HEK293 (cell line): Measurements from ENCODE around the gene WHRN.

ENCODE experiments used
- SETDB1 ChIP-seq: IDR thresholded peaks from one replicate; pipeline ENCODE4 v1.6.1; 2017; ENCODE audit warnings: mild to moderate bottlenecking, low read length, moderate library complexity, mixed read lengths; ENCODE audit not compliant: insufficient read length
- ZBTB6 ChIP-seq: fragments of 450-650 bp; formaldehyde crosslinking; IDR thresholded peaks from 2 replicates; pipeline ENCODE4 v1.5.1; 2017; ENCODE audit warnings: missing biosample characterization, missing genetic modification characterization
- ZNF138 ChIP-seq: fragments of 450-650 bp; formaldehyde crosslinking; IDR thresholded peaks from 2 replicates; pipeline ENCODE4 v1.5.1; 2016; ENCODE audit warnings: missing biosample characterization, missing genetic modification characterization, borderline replicate concordance
- ZNF266 ChIP-seq: fragments of 450-650 bp; formaldehyde crosslinking; IDR thresholded peaks from 2 replicates; pipeline ENCODE4 v1.5.1; 2016; ENCODE audit warnings: missing biosample characterization, missing genetic modification characterization, low read depth
- ZNF530 ChIP-seq: fragments of 450-650 bp; formaldehyde crosslinking; IDR thresholded peaks from 2 replicates; pipeline ENCODE4 v1.5.1; 2016; ENCODE audit warnings: low read depth, missing biosample characterization, missing genetic modification characterization
- ZNF585B ChIP-seq: fragments of 450-650 bp; formaldehyde crosslinking; IDR thresholded peaks from 2 replicates; pipeline ENCODE4 v1.5.1; 2016; ENCODE audit warnings: missing biosample characterization, missing genetic modification characterization
- TF ChIP-seq, protein P1 (sequence below): fragments of 450-650 bp; formaldehyde crosslinking; IDR thresholded peaks from 2 replicates; pipeline ENCODE4 v1.5.1; 2016; ENCODE audit warnings: missing biosample characterization, missing genetic modification characterization

- no peak for TF ChIP-seq SETDB1
- no peak for TF ChIP-seq ZNF530 (tag by site-specific recombination)
- TF ChIP-seq, protein P1, sequence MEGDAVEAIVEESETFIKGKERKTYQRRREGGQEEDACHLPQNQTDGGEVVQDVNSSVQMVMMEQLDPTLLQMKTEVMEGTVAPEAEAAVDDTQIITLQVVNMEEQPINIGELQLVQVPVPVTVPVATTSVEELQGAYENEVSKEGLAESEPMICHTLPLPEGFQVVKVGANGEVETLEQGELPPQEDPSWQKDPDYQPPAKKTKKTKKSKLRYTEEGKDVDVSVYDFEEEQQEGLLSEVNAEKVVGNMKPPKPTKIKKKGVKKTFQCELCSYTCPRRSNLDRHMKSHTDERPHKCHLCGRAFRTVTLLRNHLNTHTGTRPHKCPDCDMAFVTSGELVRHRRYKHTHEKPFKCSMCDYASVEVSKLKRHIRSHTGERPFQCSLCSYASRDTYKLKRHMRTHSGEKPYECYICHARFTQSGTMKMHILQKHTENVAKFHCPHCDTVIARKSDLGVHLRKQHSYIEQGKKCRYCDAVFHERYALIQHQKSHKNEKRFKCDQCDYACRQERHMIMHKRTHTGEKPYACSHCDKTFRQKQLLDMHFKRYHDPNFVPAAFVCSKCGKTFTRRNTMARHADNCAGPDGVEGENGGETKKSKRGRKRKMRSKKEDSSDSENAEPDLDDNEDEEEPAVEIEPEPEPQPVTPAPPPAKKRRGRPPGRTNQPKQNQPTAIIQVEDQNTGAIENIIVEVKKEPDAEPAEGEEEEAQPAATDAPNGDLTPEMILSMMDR: no peak
- TF ChIP-seq ZNF138 (tag by site-specific recombination): no peak
- TF ChIP-seq ZNF585B (tag by site-specific recombination): no peak
- no peak for TF ChIP-seq ZBTB6
- no peak for TF ChIP-seq ZNF266 (tag by site-specific recombination)
Observed at GRCh38 chr9:114526807-114527206, 21.5 kb upstream of the WHRN start.
